Activated CD8-positive, alpha-beta memory T cell treated with anti-CD3 and anti-CD28 coated beads for 1 hour (primary cell): ENCODE data around the gene KHDC3L.
"Not testable (repeated sequence)": the region's sequence is repeated elsewhere in the genome, so short reads cannot be mapped to it uniquely, and the experiment has no call there.

Experiments used
- DNase-seq, 2 donors: peaks; one replicate each; pipeline ENCODE4 v3.0.0-alpha.2; 2020; ENCODE audit warnings: low read depth in 1 of 2; ENCODE audit errors: extremely low read depth in 1 of 2

KHDC3L gene

GRCh38 chr6:73369157-73369556 is 6.7 kb downstream of the KHDC3L start:
- DNase-seq: no peak

GRCh38 chr6:73369563-73369962 is 7.1 kb downstream of the KHDC3L start, which contains the start of gene OOEP:
OOEP (minus strand) TSS chr6:73369897; CDS start chr6:73369792, 105 bp downstream.
- no peak for DNase-seq

- DNase-seq: no peak
Observed at GRCh38 chr6:73371984-73372383, 9.5 kb downstream of the KHDC3L start.

- DNase-seq: no peak
Observed at GRCh38 chr6:73372516-73372915, 10.1 kb downstream of the KHDC3L start.

GRCh38 chr6:73375216-73375615 is 12.8 kb downstream of the KHDC3L start:
- no peak for DNase-seq

- DNase-seq: no peak
Observed at GRCh38 chr6:73377225-73377624, 14.8 kb downstream of the KHDC3L start.

GRCh38 chr6:73381531-73381930 is 19.1 kb downstream of the KHDC3L start:
- not testable (repeated sequence) for DNase-seq

GRCh38 chr6:73382462-73383113 is 20.1 kb downstream of the KHDC3L start:
- DNase-seq: no peak

GRCh38 chr6:73388433-73388799 is 26.0 kb downstream of the KHDC3L start:
- no peak for DNase-seq

GRCh38 chr6:73388800-73389512 is 26.5 kb downstream of the KHDC3L start:
- DNase-seq: peak; percentile 13 to 38

GRCh38 chr6:73389854-73390253 is 27.4 kb downstream of the KHDC3L start:
- no peak for DNase-seq

GRCh38 chr6:73391675-73392074 is 29.2 kb downstream of the KHDC3L start:
- no peak for DNase-seq

- DNase-seq: not testable (repeated sequence)
Observed at GRCh38 chr6:73392188-73392587, 29.7 kb downstream of the KHDC3L start.

GRCh38 chr6:73393278-73393677 is 30.8 kb downstream of the KHDC3L start:
- DNase-seq: no peak

- peak in 1 of 2 donors; percentile 8 for DNase-seq
Observed at GRCh38 chr6:73394577-73395354, 32.3 kb downstream of the KHDC3L start, which contains the start of gene DDX43. DDX43 (plus strand) TSS chr6:73394828; CDS start chr6:73394906, 78 bp downstream.

GRCh38 chr6:73395875-73396274 is 33.4 kb downstream of the KHDC3L start:
- no peak for DNase-seq

GRCh38 chr6:73400656-73401055 is 38.2 kb downstream of the KHDC3L start:
- DNase-seq: no peak

- no peak for DNase-seq
Observed at GRCh38 chr6:73409395-73409794, 46.9 kb downstream of the KHDC3L start.

- DNase-seq: no peak
Observed at GRCh38 chr6:73413102-73413501, 50.6 kb downstream of the KHDC3L start.
